ENCODE data around the gene NFYC. TPM values are rescaled to one million over a fixed set of nuclear protein-coding genes. Genes with fewer than 3 reads are reported as not detected.

The NFYC gene
- total RNA-seq, 1 experiment from 2014 or later: 46.5 TPM

- no peak for TF ChIP-seq ZSCAN18 (CRISPR knock-in tag; IDR thresholded peaks at IDR 0.05)
- no peak for TF ChIP-seq HMGXB4 (CRISPR knock-in tag; IDR thresholded peaks at IDR 0.05)
- no peak for TF ChIP-seq CTCF (IDR thresholded peaks at IDR 0.05)
- TF ChIP-seq ARID4B (CRISPR knock-in tag; IDR thresholded peaks at IDR 0.05; ENCODE audit: borderline replicate concordance): no peak
- TF ChIP-seq GTF2I (CRISPR knock-in tag; conservative IDR thresholded peaks at IDR 0.05): no peak
- no peak for TF ChIP-seq NR1H2 (CRISPR knock-in tag; IDR thresholded peaks at IDR 0.05)
- 0 out of 2 replicates have a peak, but pooled peaks have one; percentile 13 for TF ChIP-seq ZNF121 (CRISPR knock-in tag; IDR thresholded peaks at IDR 0.05)
- TF ChIP-seq STAT6 (CRISPR knock-in tag; conservative IDR thresholded peaks at IDR 0.05; ENCODE audit: low read depth): no peak
- TF ChIP-seq TEAD1 (CRISPR knock-in tag; IDR thresholded peaks at IDR 0.05): 0 out of 2 replicates have a peak, but pooled peaks have one; percentile 52
- TF ChIP-seq E2F1 (CRISPR knock-in tag; IDR thresholded peaks at IDR 0.05): no peak
- no peak for TF ChIP-seq ATF6 (CRISPR knock-in tag; IDR thresholded peaks at IDR 0.05)
- peak; percentile 33; the same call in 1 of the 2 replicates for TF ChIP-seq FOXK1 (CRISPR knock-in tag; IDR thresholded peaks at IDR 0.05)
- no peak for TF ChIP-seq JUN (CRISPR knock-in tag; IDR thresholded peaks at IDR 0.05)
- TF ChIP-seq FOXP1 (CRISPR knock-in tag; IDR thresholded peaks at IDR 0.05; ENCODE audit: borderline replicate concordance): 0 out of 2 replicates have a peak, but pooled peaks have one; percentile 45
- no peak for TF ChIP-seq AFF4 (CRISPR knock-in tag; IDR thresholded peaks at IDR 0.05; ENCODE audit: borderline replicate concordance)
Observed at GRCh38 chr1:40783001-40783905, 91.7 kb downstream of the NFYC start, which contains the start of gene KCNQ4 (continued).
